Naive thymus-derived CD8-positive, alpha-beta T cell (primary cell): ENCODE results near the gene RTN4IP1. TPM values are rescaled to one million over a fixed set of nuclear protein-coding genes. Genes with fewer than 3 reads are reported as not detected.
"Not testable (repeated sequence)": the region's sequence is repeated elsewhere in the genome, so short reads cannot be mapped to it uniquely, and the experiment has no call there.

Experiments
- ATAC-seq, 2 donors: fragments of 150-1000 bp; cut with Tn5 transposase in 1 of 2; sonication (Bioruptor Pico), chemical (Tn5 transposase) in 1 of 2; 1 replicate in 1 of 2; 2 replicates in 1 of 2; pipeline ENCODE4 v1.10.0; 2021; ENCODE audit warnings: mild to moderate bottlenecking in 2 of 2, moderate library complexity in 2 of 2
- POLR2A ChIA-PET: fragments of 350-600 bp; sonication (Branson Sonifier 250); formaldehyde crosslinking; loops from one replicate; lab custom pipeline; 2021; ENCODE audit warnings: antibody characterized with exemption; lab: Charles Lee
- DNase-seq, 10 donors: peaks; one replicate each; pipeline versions ENCODE4 v3.0.0 to v3.0.0-alpha.2; 2020 to 2022
- H3K27ac Mint-ChIP-seq, 10 donors: one replicate each; pipeline ENCODE4 v1.8.0; 2020 to 2022; ENCODE audit warnings: mild to moderate bottlenecking in 10 of 10, mixed read lengths in 10 of 10, moderate library complexity in 4 of 10, inconsistent platforms in 1 of 10
- H3K27me3 Mint-ChIP-seq, 5 donors: one replicate each; pipeline ENCODE4 v1.8.0; 2021 to 2022; ENCODE audit warnings: mixed read lengths in 5 of 5
- H3K36me3 Mint-ChIP-seq, 3 donors: one replicate each; pipeline ENCODE4 v1.8.0; 2020 to 2022; ENCODE audit warnings: mixed read lengths in 3 of 3, mild to moderate bottlenecking in 2 of 3, inconsistent platforms in 1 of 3
- H3K4me1 Mint-ChIP-seq, 4 donors: one replicate each; pipeline ENCODE4 v1.8.0; 2021 to 2022; ENCODE audit warnings: mixed read lengths in 4 of 4
- H3K4me3 Mint-ChIP-seq, 10 donors: one replicate each; pipeline ENCODE4 v1.8.0; 2020 to 2022; ENCODE audit warnings: mild to moderate bottlenecking in 10 of 10, mixed read lengths in 10 of 10, moderate library complexity in 6 of 10, inconsistent platforms in 1 of 10
- H3K9me3 Mint-ChIP-seq, 9 donors: one replicate each; pipeline ENCODE4 v1.8.0; 2020 to 2022; ENCODE audit warnings: mixed read lengths in 9 of 9, mild to moderate bottlenecking in 3 of 9, inconsistent platforms in 1 of 9, moderate library complexity in 1 of 9
- polyA plus RNA-seq, 3 donors: library from polyadenylated mRNA; unstranded; fragments of 300-500 nt; fragmentation: Illumina TruSeq; gene quantifications; one replicate each; pipeline ENCODE4 v1.2.3, GENCODE V29; 2021
- total RNA-seq, 8 experiments: library from RNA in 2 of 8; stranded (reverse) in 2 of 8; gene quantifications; one replicate each; pipeline ENCODE4 v1.2.3 and lab custom pipeline; 2021 to 2026

Gene RTN4IP1
- total and polyA plus RNA-seq, 5 experiments from 2014 or later, result 4.4 to 9.8 (median 7.8) TPM

GRCh38 chr6:106568530-106568929, 60.8 kb downstream of the RTN4IP1 start:
- Mint-ChIP-seq H3K9me3 (no peaks in the 10 kb centered on the region), H3K4me1 (peaks cover 0 to 3% (median 1%) of the 10 kb centered on the region in 4 donors), H3K4me3 (no peak overlapping the region), H3K27ac (peak overlapping the region in 3 of 10 donors; percentile 53 to 84 (median 78)), H3K36me3 (peaks cover 0 to 73% (median 10%) of the 10 kb centered on the region in 3 donors), H3K27me3 (no peaks in the 10 kb centered on the region)
- ATAC-seq, result no peak
- POLR2A ChIA-PET, result no interaction called here
- no peak for DNase-seq

GRCh38 chr6:106564476-106564875, 64.8 kb downstream of the RTN4IP1 start:
- Mint-ChIP-seq H3K9me3 (no peaks in the 10 kb centered on the region), H3K27ac (peak overlapping the region in 2 of 10 donors; percentile 6 to 18), H3K27me3 (no peaks in the 10 kb centered on the region), H3K4me1 (peaks cover 0 to 2% (median under 1%) of the 10 kb centered on the region in 4 donors), H3K4me3 (no peak overlapping the region), H3K36me3 (peaks cover 0 to 88% (median 14%) of the 10 kb centered on the region in 3 donors)
- POLR2A ChIA-PET, result interaction anchor here (0.9 kb wide), 1 partner anchor 55 kb away, joined by 3 read pairs; no protein-coding TSS in a partner anchor
- DNase-seq (no peak), ATAC-seq (no peak)

GRCh38 chr6:106563614-106564013, 65.7 kb downstream of the RTN4IP1 start:
- DNase-seq (no peak), ATAC-seq (no peak)
- Mint-ChIP-seq H3K36me3 (peaks cover 0 to 91% (median 15%) of the 10 kb centered on the region in 3 donors), H3K27ac (peak overlapping the region in 2 of 10 donors; percentile 18 to 19), H3K4me3 (no peak overlapping the region), H3K9me3 (no peaks in the 10 kb centered on the region), H3K27me3 (no peaks in the 10 kb centered on the region), H3K4me1 (peaks cover 0 to 2% (median under 1%) of the 10 kb centered on the region in 4 donors)
- POLR2A ChIA-PET, result no interaction called here

GRCh38 chr6:106561686-106562405, 67.5 kb downstream of the RTN4IP1 start:
- POLR2A ChIA-PET, result interaction anchor here (0.6 kb wide), 1 partner anchor 472 kb away, joined by 3 read pairs; no protein-coding TSS in a partner anchor
- ATAC-seq (no peak), DNase-seq (no peak)
- H3K4me3 Mint-ChIP-seq, result no peak overlapping the region
- H3K36me3 Mint-ChIP-seq, result peaks cover 0 to 93% (median 13%) of the 10 kb centered on the region in 3 donors
- no peaks in the 10 kb centered on the region for H3K9me3 Mint-ChIP-seq
- peak overlapping the region in 6 of 10 donors; percentile 5 to 47 (median 34) for H3K27ac Mint-ChIP-seq
- peaks cover 0 to 2% (median under 1%) of the 10 kb centered on the region in 4 donors for H3K4me1 Mint-ChIP-seq
- H3K27me3 Mint-ChIP-seq, result no peaks in the 10 kb centered on the region

GRCh38 chr6:106560996-106561685, 68.2 kb downstream of the RTN4IP1 start:
- peaks cover 0 to 6% (median 1%) of the 10 kb centered on the region in 4 donors for H3K4me1 Mint-ChIP-seq
- peaks cover 0 to 91% (median 13%) of the 10 kb centered on the region in 3 donors for H3K36me3 Mint-ChIP-seq
- no peaks in the 10 kb centered on the region for H3K9me3 Mint-ChIP-seq
- ATAC-seq (no peak), DNase-seq (no peak)
- no peaks in the 10 kb centered on the region for H3K27me3 Mint-ChIP-seq
- POLR2A ChIA-PET, result no interaction called here
- H3K27ac Mint-ChIP-seq, result peak overlapping the region in 7 of 10 donors; percentile 20 to 71 (median 37)
- no peak overlapping the region for H3K4me3 Mint-ChIP-seq

- Mint-ChIP-seq H3K27ac (peak overlapping the region in 1 of 10 donors; percentile 20), H3K36me3 (peaks cover 0 to 87% (median 9%) of the 10 kb centered on the region in 3 donors)
- H3K9me3 Mint-ChIP-seq, DNase-seq, H3K27me3 Mint-ChIP-seq, POLR2A ChIA-PET, H3K4me1 Mint-ChIP-seq, H3K4me3 Mint-ChIP-seq, ATAC-seq: not testable (repeated sequence)
These were observed 69.6 kb downstream of the RTN4IP1 start for GRCh38 chr6:106559659-106560058.

- ATAC-seq (no peak), DNase-seq (no peak)
- no peaks in the 10 kb centered on the region for H3K9me3 Mint-ChIP-seq
- peaks cover 0 to 87% (median 10%) of the 10 kb centered on the region in 3 donors for H3K36me3 Mint-ChIP-seq
- H3K27ac Mint-ChIP-seq, result peak overlapping the region in 2 of 10 donors; percentile 46 to 57
- peaks cover 0 to 6% (median under 1%) of the 10 kb centered on the region in 4 donors for H3K4me1 Mint-ChIP-seq
- H3K27me3 Mint-ChIP-seq, result no peaks in the 10 kb centered on the region
- no peak overlapping the region for H3K4me3 Mint-ChIP-seq
- POLR2A ChIA-PET, result interaction anchor here (1.2 kb wide), 1 partner anchor 49 kb away, joined by 4 read pairs; no protein-coding TSS in a partner anchor
These were observed 70.9 kb downstream of the RTN4IP1 start for GRCh38 chr6:106558364-106558763.

- H3K27me3 Mint-ChIP-seq, result no peaks in the 10 kb centered on the region
- peaks cover 0 to 87% (median 10%) of the 10 kb centered on the region in 3 donors for H3K36me3 Mint-ChIP-seq
- POLR2A ChIA-PET, result interaction anchor here (1.2 kb wide), 1 partner anchor 48 kb away, joined by 4 read pairs; no protein-coding TSS in a partner anchor
- H3K9me3 Mint-ChIP-seq, result no peaks in the 10 kb centered on the region
- H3K4me1 Mint-ChIP-seq, result peaks cover 0 to 9% (median under 1%) of the 10 kb centered on the region in 4 donors
- ATAC-seq (no peak), DNase-seq (no peak)
- H3K27ac Mint-ChIP-seq, result peak overlapping the region in 2 of 10 donors; percentile 14 to 46
- no peak overlapping the region for H3K4me3 Mint-ChIP-seq
These were observed 71.5 kb downstream of the RTN4IP1 start for GRCh38 chr6:106557837-106558236.

GRCh38 chr6:106556368-106556960, 72.8 kb downstream of the RTN4IP1 start:
- H3K27ac Mint-ChIP-seq, result peak overlapping the region in 3 of 10 donors; percentile 6 to 35 (median 11)
- no peak overlapping the region for H3K4me3 Mint-ChIP-seq
- DNase-seq (peak in 3 of 10 donors; percentile 50 to 59 (median 57)), ATAC-seq (peak; percentile 68 to 69)
- H3K36me3 Mint-ChIP-seq, result peaks cover 0 to 83% (median 7%) of the 10 kb centered on the region in 3 donors
- POLR2A ChIA-PET, result interaction anchor here (1.5 to 4.5 kb wide), 3 partner anchors 34 to 47 kb away, joined by 3 to 20 read pairs (median 16); no protein-coding TSS in a partner anchor
- H3K9me3 Mint-ChIP-seq, result no peaks in the 10 kb centered on the region
- H3K27me3 Mint-ChIP-seq, result no peaks in the 10 kb centered on the region
- peaks cover 0 to 7% (median under 1%) of the 10 kb centered on the region in 4 donors for H3K4me1 Mint-ChIP-seq

- peaks cover 0 to 3% (median 0%) of the 10 kb centered on the region in 9 donors for H3K9me3 Mint-ChIP-seq
- H3K27ac Mint-ChIP-seq, result peak overlapping the region in 4 of 10 donors; percentile 54 to 80 (median 60)
- POLR2A ChIA-PET, result interaction anchor here (0.7 to 4.5 kb wide), 4 partner anchors 33 to 907 kb away, joined by 3 to 20 read pairs (median 10); no protein-coding TSS in a partner anchor
- H3K36me3 Mint-ChIP-seq, result peaks cover 0 to 83% (median 13%) of the 10 kb centered on the region in 3 donors
- H3K4me3 Mint-ChIP-seq, result no peak overlapping the region
- no peak for ATAC-seq
- peaks cover 0 to 10% (median under 1%) of the 10 kb centered on the region in 4 donors for H3K4me1 Mint-ChIP-seq
- DNase-seq, result no peak
- no peaks in the 10 kb centered on the region for H3K27me3 Mint-ChIP-seq
These were observed 73.5 kb downstream of the RTN4IP1 start for GRCh38 chr6:106555767-106556166.

GRCh38 chr6:106553440-106553839, 75.9 kb downstream of the RTN4IP1 start:
- ATAC-seq (no peak), DNase-seq (no peak)
- no peak overlapping the region for H3K4me3 Mint-ChIP-seq
- H3K27me3 Mint-ChIP-seq, result no peaks in the 10 kb centered on the region
- peaks cover 4 to 77% (median 25%) of the 10 kb centered on the region in 3 donors for H3K36me3 Mint-ChIP-seq
- POLR2A ChIA-PET, result interaction anchor here (3.8 to 4.5 kb wide), 2 partner anchors 41 to 44 kb away, joined by 16 to 20 read pairs; no protein-coding TSS in a partner anchor
- peak overlapping the region in 6 of 10 donors; percentile 3 to 87 (median 54) for H3K27ac Mint-ChIP-seq
- H3K4me1 Mint-ChIP-seq, result peaks cover 0 to 18% (median 4%) of the 10 kb centered on the region in 4 donors
- H3K9me3 Mint-ChIP-seq, result peaks cover 0 to 3% (median 0%) of the 10 kb centered on the region in 9 donors

GRCh38 chr6:106551155-106551554, 78.1 kb downstream of the RTN4IP1 start:
- Mint-ChIP-seq H3K27me3 (no peaks in the 10 kb centered on the region), H3K27ac (peak overlapping the region in 5 of 10 donors; percentile 20 to 78 (median 66)), H3K4me3 (no peak overlapping the region), H3K36me3 (peaks cover 4 to 79% (median 41%) of the 10 kb centered on the region in 3 donors), H3K9me3 (peaks cover 0 to 3% (median 0%) of the 10 kb centered on the region in 9 donors), H3K4me1 (peaks cover 11 to 37% (median 15%) of the 10 kb centered on the region in 4 donors)
- DNase-seq (no peak), ATAC-seq (no peak)
- POLR2A ChIA-PET, result no interaction called here
